IgD-negative memory B cell (primary cell): Measurements from ENCODE around the gene ENO3. TPM values are rescaled to one million over a fixed set of nuclear protein-coding genes. Genes with fewer than 3 reads are reported as not detected.

Source experiments
- H3K27ac Mint-ChIP-seq, 3 donors: one replicate each; pipeline ENCODE4 v1.8.0; 2020 to 2022; ENCODE audit warnings: mild to moderate bottlenecking in 3 of 3, mixed read lengths in 3 of 3, moderate library complexity in 1 of 3
- H3K27me3 Mint-ChIP-seq: one replicate; pipeline ENCODE4 v1.8.0; 2021; ENCODE audit warnings: mixed read lengths
- H3K36me3 Mint-ChIP-seq: one replicate; pipeline ENCODE4 v1.8.0; 2020; ENCODE audit warnings: mild to moderate bottlenecking, mixed read lengths
- H3K4me1 Mint-ChIP-seq, 3 donors: one replicate each; pipeline ENCODE4 v1.8.0; 2020 to 2022; ENCODE audit warnings: mixed read lengths in 3 of 3, mild to moderate bottlenecking in 1 of 3
- H3K4me3 Mint-ChIP-seq, 4 donors: one replicate each; pipeline ENCODE4 v1.8.0; 2020 to 2022; ENCODE audit warnings: mild to moderate bottlenecking in 4 of 4, mixed read lengths in 4 of 4, moderate library complexity in 3 of 4
- H3K9me3 Mint-ChIP-seq, 3 donors: one replicate each; pipeline ENCODE4 v1.8.0; 2020 to 2021; ENCODE audit warnings: mixed read lengths in 3 of 3, mild to moderate bottlenecking in 1 of 3
- polyA plus RNA-seq: library from polyadenylated mRNA; unstranded; fragments of 300-500 nt; fragmentation: Illumina TruSeq; gene quantifications from one replicate; pipeline ENCODE4 v1.2.3, GENCODE V29; 2021

ENO3 gene
- polyA plus RNA-seq, 1 donor from 2014 or later = 3.1 TPM

DNA sequence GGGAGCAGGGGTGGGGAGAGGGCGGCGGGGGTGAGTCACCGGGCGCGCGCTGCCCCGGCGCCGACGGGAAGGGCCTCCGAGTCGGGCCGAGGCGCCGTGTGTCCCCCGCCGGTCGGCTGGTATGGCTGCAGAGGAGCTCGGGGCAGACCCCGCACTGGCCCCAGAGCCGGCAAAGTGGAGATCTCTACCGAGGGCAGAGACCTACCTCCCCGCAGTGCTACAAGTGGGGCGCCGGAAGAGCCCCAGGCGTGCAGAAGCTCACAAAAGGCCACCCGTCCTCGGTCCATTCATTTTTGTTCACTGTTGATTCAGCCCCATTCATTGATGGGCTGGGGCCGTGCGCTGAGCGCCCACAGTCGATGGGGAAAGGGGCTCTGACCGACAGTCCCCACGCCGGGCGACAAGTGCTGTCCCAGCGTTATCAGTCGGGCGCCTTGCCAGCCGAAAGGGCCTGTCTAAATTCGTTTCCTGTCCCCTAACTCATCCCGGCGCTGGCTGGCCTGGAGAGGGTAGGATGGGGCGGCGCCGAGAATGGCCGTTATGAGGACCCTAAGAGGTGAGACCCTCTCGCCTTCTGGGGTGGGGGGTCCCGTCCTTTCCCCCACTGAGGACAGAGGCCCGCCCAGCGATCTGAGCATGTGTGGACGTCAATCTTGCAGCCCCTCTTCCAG, 709 bp upstream of the ENO3 start:
- peak overlapping the region; percentile 90 to 92 (median 91) for H3K27ac Mint-ChIP-seq
- H3K4me3 Mint-ChIP-seq = peak overlapping the region; percentile 82 to 93 (median 88)
- H3K36me3 Mint-ChIP-seq = peaks cover 3% of the 10 kb centered on the region
- no peaks in the 10 kb centered on the region for H3K9me3 Mint-ChIP-seq
- peaks cover 13 to 18% (median 16%) of the 10 kb centered on the region in 3 donors for H3K4me1 Mint-ChIP-seq
- H3K27me3 Mint-ChIP-seq = no peaks in the 10 kb centered on the region

DNA sequence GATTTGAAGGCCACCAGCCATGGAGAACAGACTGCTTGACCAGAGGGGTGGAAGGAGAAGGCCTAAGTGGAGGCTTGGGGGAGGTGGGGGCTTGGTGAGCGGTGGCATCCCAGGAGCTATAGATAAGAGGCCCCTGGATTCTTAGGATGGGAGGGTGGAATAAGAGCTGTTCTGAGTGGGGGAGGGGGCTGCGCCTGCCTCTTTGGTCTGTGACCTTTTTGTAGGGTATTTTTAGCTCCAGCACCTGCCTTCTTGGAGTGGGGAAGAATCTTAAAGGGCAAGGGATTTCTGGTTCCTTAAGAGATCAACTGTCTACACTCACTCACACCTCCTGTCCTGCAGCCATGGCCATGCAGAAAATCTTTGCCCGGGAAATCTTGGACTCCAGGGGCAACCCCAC, 567 bp downstream of the ENO3 start:
- peak overlapping the region in 3 of 4 donors; percentile 54 to 86 (median 60) for H3K4me3 Mint-ChIP-seq
- H3K27me3 Mint-ChIP-seq = no peaks in the 10 kb centered on the region
- H3K36me3 Mint-ChIP-seq = no peaks in the 10 kb centered on the region
- peaks cover 4 to 7% (median 6%) of the 10 kb centered on the region in 3 donors for H3K4me1 Mint-ChIP-seq
- H3K27ac Mint-ChIP-seq = peak overlapping the region in 2 of 3 donors; percentile 33 to 92
- no peaks in the 10 kb centered on the region for H3K9me3 Mint-ChIP-seq

- Mint-ChIP-seq H3K4me3 (peak overlapping the region in 1 of 4 donors; percentile 63), H3K27ac (peak overlapping the region in 2 of 3 donors; percentile 62 to 67), H3K27me3 (no peaks in the 10 kb centered on the region), H3K4me1 (peaks cover 0 to 9% (median 2%) of the 10 kb centered on the region in 3 donors), H3K36me3 (no peaks in the 10 kb centered on the region), H3K9me3 (no peaks in the 10 kb centered on the region)
These were observed 2.6 kb downstream of the ENO3 start for GRCh38 chr17:4953451-4953961.

GRCh38 chr17:4955091-4955490, 4.2 kb downstream of the ENO3 start:
- Mint-ChIP-seq H3K4me3 (no peak overlapping the region), H3K4me1 (peaks cover 0 to 9% (median 2%) of the 10 kb centered on the region in 3 donors), H3K36me3 (no peaks in the 10 kb centered on the region), H3K27ac (no peak overlapping the region), H3K9me3 (no peaks in the 10 kb centered on the region), H3K27me3 (no peaks in the 10 kb centered on the region)

DNA sequence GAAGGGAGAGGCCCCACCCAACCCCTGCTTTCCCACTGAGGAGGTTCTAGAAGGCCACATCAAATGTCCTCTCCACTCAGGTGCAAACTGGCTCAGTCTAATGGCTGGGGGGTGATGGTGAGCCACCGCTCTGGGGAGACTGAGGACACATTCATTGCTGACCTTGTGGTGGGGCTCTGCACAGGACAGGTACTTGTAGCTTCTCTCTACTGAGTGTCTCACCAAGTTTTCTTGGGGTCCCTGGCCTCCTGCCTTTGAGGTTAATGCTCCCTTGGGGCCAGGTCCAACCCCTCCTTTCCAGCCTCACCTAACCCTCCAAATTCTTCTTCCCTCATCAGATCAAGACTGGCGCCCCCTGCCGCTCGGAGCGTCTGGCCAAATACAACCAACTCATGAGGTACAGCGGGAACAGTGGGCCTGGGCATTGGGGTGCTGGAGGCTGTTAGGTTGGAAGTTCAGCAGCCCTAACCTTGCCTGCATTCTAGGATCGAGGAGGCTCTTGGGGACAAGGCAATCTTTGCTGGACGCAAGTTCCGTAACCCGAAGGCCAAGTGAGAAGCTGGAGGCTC, 5.7 kb downstream of the ENO3 start:
- H3K9me3 Mint-ChIP-seq = no peaks in the 10 kb centered on the region
- no peak overlapping the region for H3K27ac Mint-ChIP-seq
- no peak overlapping the region for H3K4me3 Mint-ChIP-seq
- H3K4me1 Mint-ChIP-seq = peaks cover 0 to 5% (median 0%) of the 10 kb centered on the region in 3 donors
- H3K27me3 Mint-ChIP-seq = no peaks in the 10 kb centered on the region
- no peaks in the 10 kb centered on the region for H3K36me3 Mint-ChIP-seq

DNA sequence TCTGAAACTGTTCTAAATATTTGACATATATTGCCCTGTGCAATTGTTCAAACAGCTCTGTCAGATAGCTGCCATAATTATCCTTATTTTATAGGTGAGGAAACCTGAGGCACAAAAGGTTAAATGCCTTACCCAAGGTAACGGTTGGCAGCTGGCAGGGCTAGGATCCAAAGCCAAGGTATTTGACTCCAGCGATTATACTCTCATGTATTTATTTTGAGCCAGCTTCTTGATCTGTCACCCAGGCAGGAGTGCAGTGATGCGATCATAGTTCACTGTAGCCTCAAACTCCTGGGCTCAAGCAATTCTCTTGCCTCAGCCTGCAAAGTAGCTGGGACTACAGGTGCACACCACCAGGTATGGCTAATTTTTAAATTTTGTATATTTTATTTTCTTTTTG, 7.2 kb downstream of the ENO3 start:
- no peaks in the 10 kb centered on the region for H3K27me3 Mint-ChIP-seq
- H3K4me1 Mint-ChIP-seq = peaks cover 0 to 6% (median 0%) of the 10 kb centered on the region in 3 donors
- no peak overlapping the region for H3K4me3 Mint-ChIP-seq
- H3K9me3 Mint-ChIP-seq = no peaks in the 10 kb centered on the region
- H3K36me3 Mint-ChIP-seq = peaks cover 2% of the 10 kb centered on the region
- H3K27ac Mint-ChIP-seq = no peak overlapping the region

- Mint-ChIP-seq H3K36me3 (peaks cover 2% of the 10 kb centered on the region), H3K4me1 (peaks cover 0 to 6% (median 0%) of the 10 kb centered on the region in 3 donors), H3K9me3 (no peaks in the 10 kb centered on the region), H3K27ac (peak overlapping the region in 1 of 3 donors; percentile 25), H3K4me3 (peak overlapping the region in 1 of 4 donors; percentile 9), H3K27me3 (no peaks in the 10 kb centered on the region)
These were observed 8.5 kb downstream of the ENO3 start for GRCh38 chr17:4959261-4959965.

DNA sequence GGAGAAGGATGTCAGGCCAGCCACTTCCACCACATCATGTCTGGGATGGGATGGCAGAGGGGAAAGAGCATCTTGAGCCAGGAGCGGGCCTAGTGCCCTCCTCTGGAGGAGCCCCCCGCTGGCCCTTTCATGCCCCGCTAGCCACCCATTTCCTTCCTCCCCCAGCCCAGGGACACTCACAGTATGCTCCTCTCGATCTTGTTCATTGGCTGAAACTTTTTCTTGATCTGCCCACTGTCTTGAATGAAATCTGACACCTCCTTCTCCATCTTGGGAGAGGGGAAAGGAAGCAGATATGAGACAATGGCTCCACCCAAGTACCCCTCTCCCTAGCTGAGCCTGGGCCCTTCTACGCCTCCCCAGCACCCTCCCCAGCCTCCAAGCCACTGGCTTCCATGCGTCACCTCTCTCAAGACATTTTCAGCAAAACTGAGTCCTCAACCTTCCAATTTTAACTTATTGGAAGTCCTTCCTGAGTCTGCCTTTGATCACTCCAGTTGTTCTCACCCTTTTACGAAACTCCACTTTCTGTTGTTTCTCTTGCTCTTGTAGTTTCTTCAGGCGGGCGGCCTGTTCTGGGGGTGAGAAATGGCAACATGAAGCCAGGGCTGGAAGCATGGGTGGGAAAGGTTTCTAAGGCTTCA, 9.5 kb downstream of the ENO3 start:
- H3K36me3 Mint-ChIP-seq = peaks cover 5% of the 10 kb centered on the region
- H3K9me3 Mint-ChIP-seq = no peaks in the 10 kb centered on the region
- H3K4me3 Mint-ChIP-seq = peak overlapping the region in 1 of 4 donors; percentile 9
- H3K27ac Mint-ChIP-seq = no peak overlapping the region
- H3K4me1 Mint-ChIP-seq = peaks cover 0 to 8% (median 3%) of the 10 kb centered on the region in 3 donors
- H3K27me3 Mint-ChIP-seq = no peaks in the 10 kb centered on the region

DNA sequence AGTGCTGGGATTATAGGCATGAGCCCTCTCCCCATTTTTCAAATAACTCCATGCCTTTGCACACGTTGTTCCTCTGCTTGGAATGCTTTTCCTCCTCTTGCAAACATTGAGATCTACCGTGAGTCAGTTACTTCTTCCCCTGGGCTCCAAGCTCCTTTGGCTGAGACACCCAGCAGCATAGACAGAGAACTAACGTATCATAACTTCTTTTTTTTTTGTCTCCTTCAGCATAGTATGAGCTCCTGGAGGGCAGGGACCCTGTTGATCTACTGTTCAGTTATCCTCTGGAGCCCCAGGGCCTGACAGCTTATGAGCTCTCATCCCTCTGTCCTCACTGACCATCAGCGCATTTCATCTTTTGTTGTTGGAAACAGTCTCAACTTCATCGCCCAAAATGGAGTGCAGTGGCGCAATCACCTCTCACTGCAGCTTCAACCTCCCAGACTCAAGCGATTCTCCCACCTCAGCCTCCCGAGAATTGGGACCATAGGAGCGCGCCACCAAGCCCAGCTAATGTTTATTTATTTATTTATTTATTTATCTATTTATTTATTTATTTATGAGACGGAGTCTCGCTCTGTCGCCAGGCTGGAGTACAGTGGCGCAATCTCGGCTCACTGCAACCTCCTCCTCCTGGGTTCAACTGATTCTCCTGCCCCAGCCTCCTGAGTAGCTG, 14.5 kb downstream of the ENO3 start:
- peaks cover 5% of the 10 kb centered on the region for H3K36me3 Mint-ChIP-seq
- no peaks in the 10 kb centered on the region for H3K9me3 Mint-ChIP-seq
- H3K4me3 Mint-ChIP-seq = peak overlapping the region in 3 of 4 donors; percentile 34 to 80 (median 49)
- H3K27me3 Mint-ChIP-seq = no peaks in the 10 kb centered on the region
- peaks cover 6 to 20% (median 9%) of the 10 kb centered on the region in 3 donors for H3K4me1 Mint-ChIP-seq
- peak overlapping the region in 1 of 3 donors; percentile 33 for H3K27ac Mint-ChIP-seq

DNA sequence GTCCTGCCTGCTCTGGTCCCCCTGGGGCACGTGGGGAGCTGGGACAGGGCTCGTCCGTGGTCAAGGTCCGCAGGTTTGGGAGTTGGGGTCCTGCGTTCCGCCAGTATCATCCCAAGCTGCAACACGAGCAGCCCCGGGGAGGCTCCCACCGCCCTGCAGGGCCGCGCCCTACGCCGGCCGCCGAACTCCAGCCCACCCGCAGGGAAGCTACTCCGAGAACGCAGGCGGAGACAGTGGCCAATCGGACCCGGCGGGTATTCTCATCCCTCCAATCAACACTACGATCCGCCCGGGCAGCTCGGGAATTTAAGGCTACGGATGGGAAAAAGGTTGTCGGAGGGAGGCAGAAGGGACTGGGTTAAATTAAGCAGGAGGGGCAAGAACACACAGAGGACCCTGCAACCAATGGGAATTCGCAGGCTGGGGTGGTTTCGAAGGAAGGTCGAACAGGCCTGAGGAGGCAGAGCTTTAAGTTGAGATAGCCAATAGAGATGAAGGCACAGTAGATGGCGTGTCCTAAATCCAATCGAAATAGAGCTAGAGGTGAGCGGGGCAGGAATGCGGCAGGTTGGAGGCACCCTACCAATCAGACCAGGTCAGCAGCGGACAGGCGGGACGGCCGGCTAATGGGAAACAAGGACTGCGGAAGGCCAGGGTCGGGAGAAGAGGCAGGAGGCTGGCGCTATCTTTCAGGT, 16.1 kb downstream of the ENO3 start:
- Mint-ChIP-seq H3K27ac (peak overlapping the region in 1 of 3 donors; percentile 23), H3K36me3 (peaks cover 3% of the 10 kb centered on the region), H3K4me3 (no peak overlapping the region), H3K9me3 (no peaks in the 10 kb centered on the region), H3K27me3 (no peaks in the 10 kb centered on the region), H3K4me1 (peaks cover 6 to 22% (median 7%) of the 10 kb centered on the region in 3 donors)

DNA sequence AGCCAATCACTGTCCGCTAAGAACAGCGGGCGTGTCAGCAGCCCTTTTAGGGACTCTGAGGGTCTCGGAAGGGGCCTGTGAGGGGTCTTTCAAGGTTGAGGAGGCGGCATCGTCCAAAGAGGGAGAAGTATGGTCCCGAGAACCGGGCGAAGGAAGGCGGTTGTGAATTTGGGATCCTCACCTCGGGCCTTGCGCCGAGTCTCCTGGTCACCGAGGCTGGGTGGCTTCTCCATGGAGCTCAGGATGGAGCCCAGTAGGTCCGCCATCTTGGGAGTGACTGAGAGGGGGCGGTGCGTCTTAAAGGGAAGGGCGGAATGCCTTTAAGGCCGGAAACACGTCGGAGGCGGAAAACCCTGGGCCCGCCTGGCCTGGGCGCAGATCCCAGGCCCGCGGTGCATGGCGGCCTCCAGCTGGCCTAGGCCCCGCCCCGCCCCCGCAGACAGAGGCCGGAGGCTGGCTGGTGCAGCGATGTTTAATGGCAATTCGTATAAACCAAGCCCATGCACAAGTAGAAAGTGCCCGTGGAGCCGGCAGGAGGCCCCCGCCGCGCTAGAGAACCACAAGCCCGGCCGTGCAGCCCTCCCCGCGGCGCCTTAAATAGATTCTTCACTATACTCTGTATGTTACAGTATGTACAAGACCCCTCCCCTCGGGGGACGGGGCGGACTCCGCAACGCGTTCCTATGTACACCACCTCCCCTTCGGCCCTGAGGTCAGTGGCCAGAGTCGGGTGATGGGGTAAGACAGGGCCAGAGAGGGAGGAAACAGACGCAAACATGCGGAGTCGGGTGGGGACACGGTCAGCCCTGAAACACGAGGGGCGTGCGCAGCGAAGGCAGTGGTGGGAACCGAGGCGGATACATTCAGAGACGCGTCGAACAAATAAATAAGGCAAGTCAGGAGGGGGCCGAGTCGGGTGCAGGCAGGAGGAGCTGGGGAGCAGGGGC, 16.9 kb downstream of the ENO3 start, which contains the start of gene SPAG7:
SPAG7 (minus strand) TSS at position 279 of the 947 bp plus-strand sequence; CDS start at position 266, 13 bp downstream.
- H3K4me3 Mint-ChIP-seq = no peak within 1 kb of the TSS

GRCh38 chr17:4968486-4969046, 17.6 kb downstream of the ENO3 start:
- peaks cover 3% of the 10 kb centered on the region for H3K36me3 Mint-ChIP-seq
- H3K27me3 Mint-ChIP-seq = no peaks in the 10 kb centered on the region
- peaks cover 5 to 22% (median 6%) of the 10 kb centered on the region in 3 donors for H3K4me1 Mint-ChIP-seq
- peak overlapping the region in 1 of 4 donors; percentile 54 for H3K4me3 Mint-ChIP-seq
- H3K9me3 Mint-ChIP-seq = no peaks in the 10 kb centered on the region
- no peak overlapping the region for H3K27ac Mint-ChIP-seq

More for the DNA sequence above, 16.9 kb downstream of the ENO3 start, which contains the start of gene SPAG7:
- Mint-ChIP-seq H3K27ac (peak within 1 kb of the TSS in 2 of 3 donors; percentile 23 to 94), H3K4me1 (peaks cover 6 to 22% (median 7%) of the 10 kb centered on the region in 3 donors), H3K27me3 (no peaks in the 10 kb centered on the region), H3K9me3 (no peaks in the 10 kb centered on the region), H3K36me3 (peaks cover 3% of the 10 kb centered on the region)
